Testis (tissue), 3 donors: ENCODE data around the gene C1orf198. TPM values are rescaled to one million over a fixed set of nuclear protein-coding genes. Genes with fewer than 3 reads are reported as not detected.

Experiments used
- DNase-seq: peaks from one replicate; pipeline ENCODE4 v3.0.0-alpha.2; 2019
- H3K27ac ChIP-seq, 2 donors: fragments of 200-600 bp; sonication (generic); one replicate each; pipeline ENCODE4 v1.5.1; 2019
- H3K27me3 ChIP-seq: fragments of 200-600 bp; sonication (generic); one replicate; pipeline ENCODE4 v1.5.1; 2019
- H3K36me3 ChIP-seq: fragments of 200-600 bp; sonication (generic); one replicate; pipeline ENCODE4 v1.5.1; 2017; ENCODE audit warnings: low read depth; ENCODE audit errors: missing control alignments
- H3K4me1 ChIP-seq: fragments of 200-600 bp; sonication (generic); one replicate; pipeline ENCODE4 v1.5.1; 2019
- H3K4me3 ChIP-seq, 2 donors: fragments of 200-600 bp; sonication (generic); one replicate each; pipeline ENCODE4 v1.5.1; 2017 to 2019
- H3K9me3 ChIP-seq: fragments of 200-600 bp; sonication (generic); one replicate; pipeline ENCODE4 v1.5.1; 2017
- POLR2A ChIP-seq: fragments of 450-650 bp; IDR thresholded peaks from one replicate; pipeline ENCODE4 v1.6.1; 2017; ENCODE audit warnings: antibody characterized with exemption, mild to moderate bottlenecking, moderate library complexity
- WGBS, 2 donors: methylation state at CpG; one replicate each; pipeline ENCODE4 v1.1.5; 2018; 5-methylcytosine and 5-hydroxymethylcytosine counted together
- intact Hi-C: fragments of 100-400 bp; cut with DNase I; formaldehyde crosslinking; loops from one replicate; pipeline ENCODE4 v1.15.1; 2023; ENCODE audit warnings: low total_unique reads
- polyA plus RNA-seq: library from polyadenylated mRNA; stranded (reverse); fragments of 350-450 nt; fragmentation: Illumina TruSeq; extraction: RNeasy Lipid Tissue Mini Kit (QIAGEN cat#74804); gene quantifications from one replicate; pipeline ENCODE4 v1.2.3, GENCODE V29; 2014; ENCODE audit warnings: low read depth, low replicate concordance; ENCODE audit not compliant: insufficient read depth
- total RNA-seq, 2 donors: library from RNA; depleted of rRNA; stranded (reverse); fragments of >200 nt; gene quantifications; one replicate each; pipeline ENCODE4 v1.2.3, GENCODE V29; 2016
- TF ChIP-seq, protein P1 (sequence below), 3 experiments: fragments of 450-650 bp in 2 of 3; fragments of 200-600 bp in 1 of 3; sonication (generic) in 1 of 3; IDR thresholded peaks; one replicate each; pipeline ENCODE4 v1.5.1; 2016 to 2019; ENCODE audit warnings: antibody characterized with exemption in 3 of 3, mild to moderate bottlenecking in 2 of 3, moderate library complexity in 1 of 3

The C1orf198 gene
- total and polyA plus RNA-seq, 3 donors from 2014 or later: 14.6 to 26.6 (median 20.2) TPM

GRCh38 chr1:230899841-230900251 lies 31.5 kb upstream of the C1orf198 start:
- no peak overlapping the region for H3K4me3 ChIP-seq
- WGBS, 2 donors: 50 to 53% methylated on average over 5 of the region's 5 CpGs
- H3K27ac ChIP-seq: no peak overlapping the region
- intact Hi-C loops: no loop called here
- TF ChIP-seq POLR2A: no peak
- no peaks in the 10 kb centered on the region for H3K4me1 ChIP-seq
- H3K27me3 ChIP-seq: no peaks in the 10 kb centered on the region
- H3K36me3 ChIP-seq: no peaks in the 10 kb centered on the region
- no peak for DNase-seq
- H3K9me3 ChIP-seq: no peaks in the 10 kb centered on the region

DNA sequence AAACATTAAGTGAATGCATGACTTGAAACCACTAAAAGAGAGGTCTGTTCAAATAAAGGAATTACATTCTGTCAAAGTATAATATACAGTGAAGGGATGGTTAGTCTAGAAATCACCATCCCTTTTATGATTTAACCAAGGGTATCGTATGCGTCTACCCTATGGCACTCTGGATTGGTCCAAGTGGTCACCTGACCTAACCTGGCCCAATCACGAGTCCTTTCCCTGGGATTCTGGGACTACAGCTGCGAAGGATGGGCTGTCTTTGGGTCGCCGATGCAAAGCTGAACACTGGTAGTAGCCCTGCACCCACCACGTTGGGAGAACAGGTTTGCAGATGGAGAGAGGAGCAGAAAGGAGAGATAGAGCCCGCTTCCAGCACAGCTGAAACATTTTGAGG lies 30.4 kb upstream of the C1orf198 start:
- H3K27me3 ChIP-seq: no peaks in the 10 kb centered on the region
- H3K36me3 ChIP-seq: no peaks in the 10 kb centered on the region
- no peak overlapping the region for H3K4me3 ChIP-seq
- no peaks in the 10 kb centered on the region for H3K4me1 ChIP-seq
- no peaks in the 10 kb centered on the region for H3K9me3 ChIP-seq
- no peak for DNase-seq
- intact Hi-C loops: no loop called here
- no peak for TF ChIP-seq POLR2A
- TF ChIP-seq, protein P1, sequence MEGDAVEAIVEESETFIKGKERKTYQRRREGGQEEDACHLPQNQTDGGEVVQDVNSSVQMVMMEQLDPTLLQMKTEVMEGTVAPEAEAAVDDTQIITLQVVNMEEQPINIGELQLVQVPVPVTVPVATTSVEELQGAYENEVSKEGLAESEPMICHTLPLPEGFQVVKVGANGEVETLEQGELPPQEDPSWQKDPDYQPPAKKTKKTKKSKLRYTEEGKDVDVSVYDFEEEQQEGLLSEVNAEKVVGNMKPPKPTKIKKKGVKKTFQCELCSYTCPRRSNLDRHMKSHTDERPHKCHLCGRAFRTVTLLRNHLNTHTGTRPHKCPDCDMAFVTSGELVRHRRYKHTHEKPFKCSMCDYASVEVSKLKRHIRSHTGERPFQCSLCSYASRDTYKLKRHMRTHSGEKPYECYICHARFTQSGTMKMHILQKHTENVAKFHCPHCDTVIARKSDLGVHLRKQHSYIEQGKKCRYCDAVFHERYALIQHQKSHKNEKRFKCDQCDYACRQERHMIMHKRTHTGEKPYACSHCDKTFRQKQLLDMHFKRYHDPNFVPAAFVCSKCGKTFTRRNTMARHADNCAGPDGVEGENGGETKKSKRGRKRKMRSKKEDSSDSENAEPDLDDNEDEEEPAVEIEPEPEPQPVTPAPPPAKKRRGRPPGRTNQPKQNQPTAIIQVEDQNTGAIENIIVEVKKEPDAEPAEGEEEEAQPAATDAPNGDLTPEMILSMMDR (IDR thresholded peaks at IDR 0.05): no peak
- no peak overlapping the region for H3K27ac ChIP-seq
- 71 to 78% methylated on average over 8 of the region's 8 CpGs for WGBS, 2 donors

GRCh38 chr1:230898144-230898543 lies 29.8 kb upstream of the C1orf198 start:
- intact Hi-C loops: no loop called here
- Histone ChIP-seq H3K4me3 (no peak overlapping the region), H3K4me1 (no peaks in the 10 kb centered on the region), H3K27ac (no peak overlapping the region), H3K9me3 (no peaks in the 10 kb centered on the region), H3K36me3 (no peaks in the 10 kb centered on the region), H3K27me3 (no peaks in the 10 kb centered on the region)
- DNase-seq: no peak
- TF ChIP-seq POLR2A: no peak
- TF ChIP-seq, protein P1 (IDR thresholded peaks at IDR 0.05): no peak
- WGBS, 2 donors: 93% methylated on average over 4 of the region's 4 CpGs

DNA sequence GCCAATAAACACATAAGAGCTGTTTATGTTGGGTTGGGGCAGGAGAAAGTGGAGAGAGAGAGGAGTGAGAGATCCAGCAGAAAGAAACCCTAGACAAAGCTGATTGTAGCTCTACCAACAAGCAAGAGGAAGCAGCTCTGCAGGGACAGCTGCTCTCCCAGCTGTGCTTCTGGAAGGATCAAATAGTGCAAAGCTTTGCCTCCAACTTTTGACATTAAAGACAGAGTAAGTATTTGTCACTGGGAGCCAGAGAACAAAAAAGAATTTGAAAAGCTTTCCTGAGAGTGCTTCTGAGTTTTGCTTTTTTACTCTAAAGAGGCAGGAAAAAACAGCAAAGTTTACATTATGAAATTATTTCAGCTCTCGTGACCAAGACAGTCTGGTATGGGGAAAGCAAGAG lies 28.5 kb upstream of the C1orf198 start:
- DNase-seq: no peak
- Histone ChIP-seq H3K4me3 (no peak overlapping the region), H3K36me3 (no peaks in the 10 kb centered on the region), H3K27ac (no peak overlapping the region), H3K9me3 (no peaks in the 10 kb centered on the region), H3K4me1 (peaks cover under 1% of the 10 kb centered on the region), H3K27me3 (no peaks in the 10 kb centered on the region)
- TF ChIP-seq, protein P1 (IDR thresholded peaks at IDR 0.05): no peak
- no peak for TF ChIP-seq POLR2A
- 58 to 68% methylated on average over 1 of the region's 1 CpG for WGBS, 2 donors
- intact Hi-C loops: no loop called here

DNA sequence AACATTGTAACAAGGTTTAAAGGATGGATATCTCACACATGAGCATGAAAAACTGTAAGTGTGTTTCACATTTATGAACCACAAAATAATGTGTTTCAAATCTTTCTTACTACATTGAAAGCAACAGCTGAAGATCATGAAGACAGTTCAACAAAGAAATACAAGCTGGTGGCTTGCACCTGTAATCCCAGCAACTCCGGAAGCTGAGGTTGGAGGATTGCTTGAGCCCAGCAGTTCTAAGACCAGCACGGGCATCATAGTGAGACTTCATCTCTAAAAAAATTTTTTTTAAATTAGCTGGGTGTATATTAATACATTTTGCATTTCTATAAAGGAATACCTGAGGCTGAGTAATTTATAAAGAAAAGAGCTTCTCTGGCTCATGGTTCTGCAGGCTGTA lies 27.1 kb upstream of the C1orf198 start:
- H3K27ac ChIP-seq: no peak overlapping the region
- DNase-seq: no peak
- peaks cover 5% of the 10 kb centered on the region for H3K4me1 ChIP-seq
- no peaks in the 10 kb centered on the region for H3K36me3 ChIP-seq
- no peaks in the 10 kb centered on the region for H3K9me3 ChIP-seq
- intact Hi-C loops: no loop called here
- H3K27me3 ChIP-seq: no peaks in the 10 kb centered on the region
- no peak overlapping the region for H3K4me3 ChIP-seq
- TF ChIP-seq, protein P1 (IDR thresholded peaks at IDR 0.05): no peak
- no peak for TF ChIP-seq POLR2A
- WGBS, 2 donors: 93 to 98% methylated on average over 2 of the region's 2 CpGs
